Stimulated activated CD8-positive, alpha-beta memory T cell treated with anti-CD3 and anti-CD28 coated beads, Interleukin-12 subunit alpha, Interleukin-12 subunit beta, amount 100 ng/mL, for 4 hours (primary cell): ENCODE measurements around the gene SLC25A46.
"Not testable (repeated sequence)": the region's sequence is repeated elsewhere in the genome, so short reads cannot be mapped to it uniquely, and the experiment has no call there.

Experiments used
- DNase-seq: peaks from one replicate; pipeline ENCODE4 v3.0.0-alpha.2; 2020; ENCODE audit warnings: low read depth

Gene SLC25A46

DNA sequence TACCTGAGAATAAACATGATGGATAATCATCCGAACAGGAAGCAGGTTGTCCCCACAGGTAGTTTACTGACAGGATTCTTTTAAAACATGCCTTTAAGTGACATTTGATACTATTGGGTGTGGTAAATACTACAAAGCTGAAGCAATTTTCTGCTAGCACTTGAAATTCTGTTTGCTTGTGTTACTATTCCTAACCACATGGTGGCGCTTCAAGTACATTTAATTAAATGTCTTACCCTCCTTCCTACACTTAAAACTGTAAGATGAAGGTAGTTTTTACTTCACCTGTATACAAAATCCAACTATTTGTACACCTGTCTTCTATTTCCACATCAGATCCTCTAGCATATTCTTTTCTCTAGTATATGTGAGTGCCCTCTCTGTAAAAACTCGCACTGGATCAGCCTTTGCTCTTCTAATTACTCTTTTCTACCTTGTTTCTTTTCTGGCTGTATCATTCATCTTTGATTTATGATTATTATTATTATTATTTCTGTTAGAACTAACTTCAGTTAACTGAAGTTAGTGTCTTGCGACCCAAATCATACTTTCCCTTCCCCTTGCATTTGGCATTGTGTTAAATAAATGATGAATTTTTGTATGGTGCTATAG is 18.4 kb downstream of the SLC25A46 start:
- no peak for DNase-seq

DNA sequence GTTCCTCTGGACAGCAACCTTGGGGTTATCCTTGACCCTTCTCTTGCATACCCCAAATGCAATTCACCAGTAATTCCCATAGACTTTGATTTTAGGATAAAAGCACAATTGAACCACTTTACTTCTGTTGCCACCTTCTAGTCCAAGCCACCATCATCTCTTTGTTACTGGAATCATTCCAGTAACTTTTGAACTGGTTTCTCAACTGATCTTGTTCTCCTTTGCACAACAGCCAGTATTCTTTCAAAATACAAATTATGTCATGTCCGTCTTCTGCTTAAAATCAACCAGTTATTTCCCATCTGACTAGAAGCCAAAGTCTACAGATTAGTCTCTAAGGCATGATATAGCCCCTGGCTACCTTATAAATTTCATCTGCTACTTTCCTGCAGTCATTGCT is 21.4 kb downstream of the SLC25A46 start:
- DNase-seq: no peak

DNA sequence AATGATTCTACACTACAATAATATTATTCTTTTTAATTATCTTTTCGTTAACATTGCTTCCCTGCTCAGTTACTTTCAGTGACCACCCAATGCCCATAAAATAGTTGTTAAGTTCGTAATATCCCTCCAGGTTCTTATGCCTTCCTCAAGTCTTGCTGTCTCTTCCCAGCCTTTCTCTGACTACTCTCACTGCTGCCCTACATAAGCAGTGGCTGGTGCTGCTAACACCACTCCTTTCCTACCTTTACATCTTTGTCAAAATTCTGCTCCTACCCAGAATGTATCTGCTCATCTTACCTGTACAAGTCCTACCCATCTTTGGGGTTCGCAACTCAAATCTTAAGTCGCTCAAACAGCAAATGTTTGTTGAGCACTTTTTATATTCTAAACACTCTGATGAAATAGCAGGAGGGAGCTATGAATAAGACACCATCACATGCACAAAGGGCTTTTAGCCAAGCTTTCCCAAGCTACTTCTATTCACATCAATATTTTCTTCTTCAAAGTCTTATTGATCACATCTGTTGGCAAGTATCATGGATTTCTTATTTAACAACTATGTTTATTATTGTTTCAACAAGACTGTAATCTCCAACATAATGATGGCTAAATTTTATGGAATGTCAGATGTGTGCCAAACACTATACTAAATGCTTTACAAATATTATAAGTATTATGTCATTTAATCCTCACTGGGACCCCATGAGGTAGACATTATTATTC is 29.5 kb downstream of the SLC25A46 start:
- no peak for DNase-seq

DNA sequence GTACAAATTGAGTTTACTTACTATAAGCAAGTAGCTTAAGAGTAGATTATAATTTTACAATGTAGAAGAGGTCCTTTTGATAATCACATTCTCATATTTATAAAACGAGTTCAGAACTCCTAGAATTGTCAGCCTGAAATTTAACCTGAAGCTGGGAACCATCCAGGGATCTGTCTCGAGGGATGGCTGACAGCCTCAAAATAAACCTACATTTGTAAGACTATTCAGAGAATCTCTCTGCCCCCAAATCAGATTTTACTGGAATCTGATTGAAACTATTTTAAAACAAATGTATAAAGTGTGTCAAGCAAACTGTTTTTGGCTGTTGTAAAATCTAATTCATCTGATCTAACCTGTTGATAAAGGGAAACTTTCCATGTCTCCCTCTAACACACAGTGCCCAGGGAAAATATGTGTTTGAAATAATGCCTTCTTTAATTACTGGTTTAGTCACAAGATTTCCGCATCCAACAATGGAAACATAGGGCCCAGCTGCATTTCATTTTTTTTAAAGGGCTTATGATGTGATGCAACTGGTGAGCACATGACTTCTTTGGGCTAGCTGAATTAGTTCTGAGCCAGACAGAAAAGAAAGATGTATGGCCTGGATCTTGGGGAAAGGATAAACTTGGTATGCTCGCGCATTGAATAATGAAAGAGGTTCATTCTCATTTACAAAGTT is 30.3 kb downstream of the SLC25A46 start:
- DNase-seq: no peak

DNA sequence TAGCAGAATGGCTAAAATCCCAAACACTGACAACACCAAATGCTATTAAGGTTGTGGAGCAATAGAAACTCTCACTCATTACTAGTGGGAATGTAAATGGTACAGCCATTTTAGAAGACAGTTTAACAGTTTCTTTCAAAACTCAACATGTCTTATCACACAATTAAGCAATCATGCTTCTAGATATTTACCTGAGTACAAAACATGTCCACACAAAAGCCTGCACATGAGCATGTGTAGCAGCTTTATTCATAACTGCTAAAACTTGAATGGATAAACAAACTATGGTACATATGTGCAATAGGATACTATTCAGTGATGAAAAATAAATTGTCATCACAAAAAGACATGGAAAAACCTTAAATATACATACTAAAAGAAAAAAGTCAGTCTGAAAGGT is 31.5 kb downstream of the SLC25A46 start:
- no peak for DNase-seq

DNA sequence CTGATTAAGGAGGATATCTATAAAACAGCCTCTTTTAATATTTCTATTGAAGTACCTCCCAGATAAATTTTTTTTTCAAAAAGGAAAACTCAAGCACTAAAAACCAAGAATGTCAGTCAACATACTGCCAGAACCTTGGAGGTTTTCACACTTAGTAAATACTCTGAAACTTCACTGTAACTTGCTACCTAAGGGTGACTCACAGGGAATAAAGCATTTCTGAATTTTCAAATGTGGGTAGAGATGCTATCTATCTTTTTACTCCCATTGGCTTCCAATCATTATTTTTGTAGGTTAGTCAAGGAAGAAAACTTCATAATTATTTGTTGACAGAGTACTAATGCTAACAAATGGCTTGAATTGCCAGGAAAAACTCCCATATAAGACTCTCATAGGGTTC is 46.1 kb downstream of the SLC25A46 start:
- DNase-seq: no peak

DNA sequence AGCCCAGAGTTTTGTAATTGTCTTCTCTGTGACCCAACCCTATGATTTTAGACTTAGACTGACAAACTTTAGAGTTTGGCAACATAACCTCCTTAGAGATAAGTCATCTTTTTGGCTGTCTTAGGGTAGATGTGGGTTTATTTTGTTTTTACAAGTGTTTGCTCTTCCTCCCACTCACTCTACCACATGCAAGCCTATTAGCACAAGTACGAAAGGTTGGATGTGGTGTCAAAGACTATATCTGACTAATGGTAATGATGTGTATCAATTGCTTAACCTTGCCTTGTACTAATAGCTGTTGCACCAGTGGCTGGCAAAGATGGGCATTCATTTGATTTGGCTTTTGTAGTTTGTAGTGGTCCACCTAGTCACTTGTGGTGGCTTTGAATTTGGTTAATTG is 46.5 kb downstream of the SLC25A46 start:
- DNase-seq: no peak

DNA sequence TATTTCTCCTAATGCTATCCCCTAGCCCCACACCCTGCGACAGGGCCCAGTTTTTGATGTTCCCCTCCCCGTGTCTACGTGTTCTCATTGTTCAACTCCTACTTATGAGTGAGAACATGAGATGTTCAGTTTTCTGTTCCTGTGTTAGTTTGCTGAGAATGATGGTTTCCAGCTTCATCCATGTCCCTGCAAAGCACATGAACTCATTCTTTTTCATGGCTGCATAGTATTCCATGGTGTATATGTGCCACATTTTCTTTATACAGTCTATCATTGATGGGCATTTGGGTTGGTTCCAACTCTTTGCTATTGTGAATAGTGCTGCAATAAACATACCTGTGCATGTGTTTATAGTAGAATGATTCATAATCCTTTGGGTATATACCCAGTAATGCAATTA is 49.2 kb downstream of the SLC25A46 start:
- DNase-seq: not testable (repeated sequence)

DNA sequence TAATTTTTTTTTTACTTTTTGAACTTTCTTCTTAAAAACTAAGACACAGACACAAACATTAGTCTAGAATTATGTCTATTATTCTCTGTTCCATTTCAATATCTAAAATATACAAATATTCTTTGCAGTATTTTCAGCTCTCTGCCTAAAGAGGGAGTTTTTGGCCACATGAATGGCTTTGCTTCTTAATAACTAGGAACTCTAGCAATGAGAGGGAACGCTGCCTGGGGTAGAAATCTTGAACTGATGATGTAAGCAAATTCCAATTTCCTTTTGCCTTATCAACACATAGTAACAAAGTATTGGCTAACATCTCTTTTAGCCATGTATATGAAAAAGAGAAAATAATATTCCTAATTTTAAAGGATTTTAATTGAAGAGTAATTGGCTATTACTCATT is 51.9 kb downstream of the SLC25A46 start:
- no peak for DNase-seq

DNA sequence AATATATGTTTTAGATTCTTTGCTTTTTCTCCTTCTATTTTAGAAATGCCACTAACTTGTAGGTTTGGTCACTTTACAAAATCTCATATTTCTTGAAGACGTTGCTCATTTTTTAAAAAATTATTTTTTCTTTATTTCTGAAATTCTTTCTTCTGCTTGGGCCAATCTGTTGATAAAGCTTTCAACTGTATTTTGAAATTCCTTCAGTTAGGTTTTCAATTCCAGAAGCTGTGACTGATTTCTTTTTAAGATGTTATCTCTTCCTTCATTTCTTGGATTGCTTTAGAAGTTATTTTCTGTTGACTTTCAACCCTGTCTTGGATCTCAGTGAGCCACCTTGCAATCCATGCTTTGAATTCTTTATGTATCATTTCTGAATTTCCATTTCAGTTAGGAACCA is 64.2 kb downstream of the SLC25A46 start:
- DNase-seq: no peak

DNA sequence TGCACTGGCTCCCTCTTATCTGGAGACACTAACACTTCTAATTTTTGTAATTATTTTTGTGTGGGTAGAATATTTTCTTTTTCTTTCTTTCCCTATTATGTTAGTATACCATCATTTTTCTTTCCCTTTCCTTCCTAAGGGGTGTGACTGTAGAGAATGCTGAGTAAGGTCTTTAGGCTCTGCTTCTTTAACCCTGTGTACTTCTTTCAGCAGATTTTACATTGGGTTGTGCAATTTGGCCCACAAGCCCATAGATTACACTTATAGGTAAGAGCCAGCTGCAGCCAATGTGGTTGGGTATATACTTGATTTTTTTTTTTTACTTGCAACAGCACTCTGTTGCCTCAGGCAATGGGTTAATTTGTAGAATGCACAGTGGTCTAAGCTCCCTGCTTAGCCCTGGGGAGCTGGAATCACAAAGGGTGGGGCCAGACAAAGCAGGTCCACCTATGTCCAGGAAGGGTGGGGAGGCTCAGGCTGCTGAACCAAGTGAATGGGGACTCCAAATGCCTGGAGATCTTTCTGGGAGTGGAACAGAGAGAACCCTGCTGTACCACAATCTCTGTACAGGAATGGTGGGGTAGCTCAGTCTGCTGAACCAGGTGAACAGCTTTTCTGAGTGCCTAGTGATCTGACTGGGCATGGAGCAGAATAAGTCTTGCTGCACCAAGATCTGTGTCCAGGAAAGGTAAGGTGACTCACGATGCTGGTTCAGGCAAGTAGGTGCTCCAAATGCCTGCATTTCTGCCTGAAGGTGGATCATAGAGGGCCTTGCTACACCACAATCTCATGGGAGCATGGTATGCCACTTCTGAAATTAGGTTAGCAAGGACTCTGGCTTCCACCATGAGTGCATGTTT is 64.9 kb downstream of the SLC25A46 start:
- no peak for DNase-seq

DNA sequence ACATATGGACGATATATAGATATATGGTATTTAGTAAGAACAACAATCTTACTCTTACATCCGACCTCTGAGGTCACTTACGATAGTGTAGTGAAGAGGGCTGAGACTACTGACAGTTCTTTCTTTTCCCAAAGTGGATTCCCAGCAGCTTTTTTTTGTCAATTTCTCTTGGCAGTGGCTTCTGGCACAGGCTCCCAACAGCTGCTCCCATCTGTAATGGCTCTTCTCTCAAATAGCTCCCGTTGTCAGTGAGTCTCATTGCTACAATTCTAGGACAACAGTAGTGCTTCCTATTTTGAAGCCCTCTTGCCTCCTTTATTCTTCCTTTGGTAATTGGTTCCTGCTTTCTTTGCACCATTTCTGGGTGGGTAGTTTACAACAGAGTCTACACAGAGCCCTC is 68.4 kb downstream of the SLC25A46 start:
- no peak for DNase-seq

DNA sequence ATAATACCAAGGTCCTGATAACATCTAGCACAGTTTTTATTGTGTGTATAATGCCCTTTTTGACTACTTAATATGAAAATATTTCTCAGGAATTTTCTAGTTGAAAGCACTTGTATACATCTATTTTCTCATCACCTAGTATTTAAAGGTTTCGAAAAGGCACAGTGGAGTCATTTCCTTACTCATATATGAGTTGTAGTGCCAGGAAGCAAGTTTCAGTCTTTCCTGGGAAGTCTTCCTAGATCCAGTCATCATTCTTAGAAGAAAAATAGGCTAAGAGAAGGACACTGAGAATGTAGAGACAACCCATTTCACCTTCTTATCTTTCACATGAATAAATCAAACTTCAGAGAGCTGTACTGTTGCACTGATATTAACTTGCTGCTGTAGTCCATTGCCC is 70.2 kb downstream of the SLC25A46 start:
- DNase-seq: no peak
